ENCODE results near the gene MMD. TPM values are rescaled to one million over a fixed set of nuclear protein-coding genes. Genes with fewer than 3 reads are reported as not detected.
A peak's percentile ranks its signal among the peaks of the same experiment; 100 is the strongest.

The MMD gene
- total and polyA plus RNA-seq, 2 of the 13 experiments (the other 11 are each of a cell fraction or from before 2014, with no cell fraction given): 121 to 225 TPM

GRCh38 chr17:55416470-55417052 is 5.1 kb downstream of the MMD start:
- H3K4me2 ChIP-seq (ENCODE audit: low read depth, low read length): peak overlapping the region; percentile 92
- H2AFZ ChIP-seq (ENCODE audit: low read length): no peak overlapping the region
- peaks cover 7 to 61% of the 10 kb centered on the region in 2 experiments for H3K36me3 ChIP-seq (replicated peaks in 1 of 2; ENCODE audit: control insufficient read depth in 1 of 2, insufficient read depth in 2 of 2, low read length in 2 of 2)
- FAIRE-seq (no peak), DNase-seq (ENCODE audit: low spot score) (no peak), ATAC-seq (no peak)
- H4K20me1 ChIP-seq (ENCODE audit: insufficient read depth, low read length): no peaks in the 10 kb centered on the region
- no peaks in the 10 kb centered on the region for H3K9me3 ChIP-seq (ENCODE audit: low read length)
- BruUV-seq (replicated peaks): no TSS peak
- CTCF ChIA-PET (ENCODE audit: low intra/inter-chr PET ratio, low total read pairs): no interaction called here
- H3K9ac ChIP-seq (ENCODE audit: insufficient read depth, low read depth, low read length): peak overlapping the region; percentile 1; the same call in 1 of the 2 replicates
- no peaks in the 10 kb centered on the region; a peak in 1 of 5 replicates for H3K27me3 ChIP-seq (ENCODE audit: control insufficient read depth in 1 of 2, insufficient read depth in 2 of 2, low read length in 2 of 2)
- WGBS (ENCODE audit: low lambda C conversion rate): 79% methylated on average over 4 of the region's 4 CpGs
- intact Hi-C loops (cut with micrococcal nuclease; ENCODE audit: unreplicated experiment) (no loop called here), in situ Hi-C loops (cut with HindIII; ENCODE audit: extremely low pct_ligation_motif_present, low pct_unique_long_range_greater_than_20kb) (no loop called here)
- peak overlapping the region; percentile 45 for H3K27ac ChIP-seq (ENCODE audit: extremely low read length, insufficient read depth, low read length)
- peaks cover 87% of the 10 kb centered on the region for H3K4me1 ChIP-seq (ENCODE audit: insufficient read depth, low read length)
- POLR2A ChIA-PET: interaction anchor here (1.0 to 9.0 kb wide), 6 partner anchors 8 to 130 kb away, joined by 3 to 127 read pairs (median 14); no protein-coding TSS in a partner anchor
- no peak overlapping the region; a peak in 1 of 6 replicates for H3K4me3 ChIP-seq (replicated peaks in 1 of 3; ENCODE audit: insufficient read depth in 1 of 3, low read depth in 2 of 3, low read length in 3 of 3)
- peaks cover 91% of the 10 kb centered on the region for H3K79me2 ChIP-seq (ENCODE audit: insufficient read depth, low read length)
- no peak for TF ChIP-seq SNAI1 (CRISPR knock-in tag; IDR thresholded peaks at IDR 0.05; ENCODE audit: borderline replicate concordance)
- TF ChIP-seq, protein P1, sequence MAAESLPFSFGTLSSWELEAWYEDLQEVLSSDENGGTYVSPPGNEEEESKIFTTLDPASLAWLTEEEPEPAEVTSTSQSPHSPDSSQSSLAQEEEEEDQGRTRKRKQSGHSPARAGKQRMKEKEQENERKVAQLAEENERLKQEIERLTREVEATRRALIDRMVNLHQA (CRISPR knock-in tag; IDR thresholded peaks at IDR 0.05): no peak
- TF ChIP-seq HMGA1 (CRISPR knock-in tag; conservative IDR thresholded peaks at IDR 0.05): no peak
- TF ChIP-seq MAFK (conservative IDR thresholded peaks at IDR 0.05 in 1 of 2, IDR thresholded peaks at IDR 0.05 in 1 of 2; ENCODE audit: low read length in 2 of 2): no peak
- TF ChIP-seq IRF2 (CRISPR knock-in tag; IDR thresholded peaks at IDR 0.05): 0 out of 2 replicates have a peak, but pooled peaks have one; percentile 11
- TF ChIP-seq POLR2G (IDR thresholded peaks at IDR 0.05; ENCODE audit: low read depth, low read length): peak; percentile 38; the same call in 1 of the 2 replicates
- no peak for TF ChIP-seq CAMTA2 (CRISPR knock-in tag; IDR thresholded peaks at IDR 0.05; ENCODE audit: borderline replicate concordance)
- no peak for TF ChIP-seq ZNF251 (CRISPR knock-in tag; IDR thresholded peaks at IDR 0.05)
- TF ChIP-seq ZNF12 (CRISPR knock-in tag; IDR thresholded peaks at IDR 0.05): 0 out of 2 replicates have a peak, but pooled peaks have one; percentile 11
- TF ChIP-seq RAD51 (IDR thresholded peaks at IDR 0.05; ENCODE audit: borderline replicate concordance): no peak
- TF ChIP-seq POLR2A (IDR thresholded peaks at IDR 0.05; ENCODE audit: insufficient read depth in 1 of 2, low read depth in 2 of 2, low read length in 2 of 2): peak in 1 of 2 experiments; percentile 0; a peak in 1 of 4 replicates
- TF ChIP-seq, protein P2, sequence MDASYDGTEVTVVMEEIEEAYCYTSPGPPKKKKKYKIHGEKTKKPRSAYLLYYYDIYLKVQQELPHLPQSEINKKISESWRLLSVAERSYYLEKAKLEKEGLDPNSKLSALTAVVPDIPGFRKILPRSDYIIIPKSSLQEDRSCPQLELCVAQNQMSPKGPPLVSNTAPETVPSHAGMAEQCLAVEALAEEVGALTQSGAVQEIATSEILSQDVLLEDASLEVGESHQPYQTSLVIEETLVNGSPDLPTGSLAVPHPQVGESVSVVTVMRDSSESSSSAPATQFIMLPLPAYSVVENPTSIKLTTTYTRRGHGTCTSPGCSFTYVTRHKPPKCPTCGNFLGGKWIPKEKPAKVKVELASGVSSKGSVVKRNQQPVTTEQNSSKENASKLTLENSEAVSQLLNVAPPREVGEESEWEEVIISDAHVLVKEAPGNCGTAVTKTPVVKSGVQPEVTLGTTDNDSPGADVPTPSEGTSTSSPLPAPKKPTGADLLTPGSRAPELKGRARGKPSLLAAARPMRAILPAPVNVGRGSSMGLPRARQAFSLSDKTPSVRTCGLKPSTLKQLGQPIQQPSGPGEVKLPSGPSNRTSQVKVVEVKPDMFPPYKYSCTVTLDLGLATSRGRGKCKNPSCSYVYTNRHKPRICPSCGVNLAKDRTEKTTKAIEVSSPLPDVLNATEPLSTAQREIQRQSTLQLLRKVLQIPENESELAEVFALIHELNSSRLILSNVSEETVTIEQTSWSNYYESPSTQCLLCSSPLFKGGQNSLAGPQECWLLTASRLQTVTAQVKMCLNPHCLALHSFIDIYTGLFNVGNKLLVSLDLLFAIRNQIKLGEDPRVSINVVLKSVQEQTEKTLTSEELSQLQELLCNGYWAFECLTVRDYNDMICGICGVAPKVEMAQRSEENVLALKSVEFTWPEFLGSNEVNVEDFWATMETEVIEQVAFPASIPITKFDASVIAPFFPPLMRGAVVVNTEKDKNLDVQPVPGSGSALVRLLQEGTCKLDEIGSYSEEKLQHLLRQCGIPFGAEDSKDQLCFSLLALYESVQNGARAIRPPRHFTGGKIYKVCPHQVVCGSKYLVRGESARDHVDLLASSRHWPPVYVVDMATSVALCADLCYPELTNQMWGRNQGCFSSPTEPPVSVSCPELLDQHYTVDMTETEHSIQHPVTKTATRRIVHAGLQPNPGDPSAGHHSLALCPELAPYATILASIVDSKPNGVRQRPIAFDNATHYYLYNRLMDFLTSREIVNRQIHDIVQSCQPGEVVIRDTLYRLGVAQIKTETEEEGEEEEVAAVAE (CRISPR knock-in tag; IDR thresholded peaks at IDR 0.05; ENCODE audit: borderline replicate concordance): 0 out of 2 replicates have a peak, but pooled peaks have one; percentile 12
- 0 out of 2 replicates have a peak, but pooled peaks have one; percentile 21 for TF ChIP-seq KMT2B (CRISPR knock-in tag; IDR thresholded peaks at IDR 0.05)
- TF ChIP-seq, protein P3, sequence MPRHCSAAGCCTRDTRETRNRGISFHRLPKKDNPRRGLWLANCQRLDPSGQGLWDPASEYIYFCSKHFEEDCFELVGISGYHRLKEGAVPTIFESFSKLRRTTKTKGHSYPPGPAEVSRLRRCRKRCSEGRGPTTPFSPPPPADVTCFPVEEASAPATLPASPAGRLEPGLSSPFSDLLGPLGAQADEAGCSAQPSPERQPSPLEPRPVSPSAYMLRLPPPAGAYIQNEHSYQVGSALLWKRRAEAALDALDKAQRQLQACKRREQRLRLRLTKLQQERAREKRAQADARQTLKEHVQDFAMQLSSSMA (CRISPR knock-in tag; IDR thresholded peaks at IDR 0.05): 0 out of 2 replicates have a peak, but pooled peaks have one; percentile 32
- no peak for TF ChIP-seq ZNF468 (CRISPR knock-in tag; IDR thresholded peaks at IDR 0.05)
- no peak for TF ChIP-seq ZNF205 (CRISPR knock-in tag; IDR thresholded peaks at IDR 0.05)
